CD4-positive, alpha-beta T cell (primary cell): ENCODE results near the gene LRRC45. TPM values are rescaled to one million over a fixed set of nuclear protein-coding genes. Genes with fewer than 3 reads are reported as not detected.

ENCODE experiments used
- ATAC-seq: fragments of 200-7000 bp; cut with Tn5 transposase; one replicate; pipeline ENCODE4 v1.10.0; 2022; ENCODE audit warnings: mild to moderate bottlenecking; ENCODE audit not compliant: poor library complexity
- CTCF ChIA-PET: fragments of 350-600 bp; sonication (Branson Sonifier 250); formaldehyde crosslinking; loops from one replicate; lab custom pipeline; 2021; ENCODE audit warnings: antibody characterized with exemption, inconsistent platforms; lab: Charles Lee
- POLR2A ChIA-PET: fragments of 350-600 bp; sonication (Branson Sonifier 250); formaldehyde crosslinking; loops from one replicate; lab custom pipeline; 2021; ENCODE audit warnings: antibody characterized with exemption, inconsistent platforms; lab: Charles Lee
- DNase-seq, 14 experiments: peaks; one replicate each; pipeline ENCODE4 v3.0.0-alpha.2; 2013 to 2020; ENCODE audit warnings: mixed read lengths in 2 of 14
- H3K27ac ChIP-seq, 2 donors: one replicate each; pipeline versions ENCODE4 v1.5.1 to v1.7.0; 2013; ENCODE audit warnings: low read length in 2 of 2, low read depth in 1 of 2, mild to moderate bottlenecking in 1 of 2
- H3K27me3 ChIP-seq, 2 experiments: 1 replicate in 1 of 2; 2 replicates in 1 of 2; pipeline versions ENCODE4 v1.6.1 to v1.7.0; 2013; ENCODE audit warnings: low read length in 2 of 2, control low read depth in 1 of 2, mild to moderate bottlenecking in 1 of 2, moderate library complexity in 1 of 2; ENCODE audit not compliant: insufficient read depth in 2 of 2, control insufficient read depth in 1 of 2
- H3K36me3 ChIP-seq: one replicate; pipeline ENCODE4 v1.6.1; 2013; ENCODE audit warnings: low read length, control low read depth; ENCODE audit not compliant: insufficient read depth
- H3K4me1 ChIP-seq: one replicate; pipeline ENCODE4 v1.6.1; 2013; ENCODE audit warnings: low read length, control low read depth; ENCODE audit not compliant: insufficient read depth
- H3K4me3 ChIP-seq: one replicate; pipeline ENCODE4 v1.5.1; 2013; ENCODE audit warnings: mild to moderate bottlenecking, low read length, moderate library complexity
- H3K9me3 ChIP-seq, 2 experiments: 1 replicate in 1 of 2; 2 replicates in 1 of 2; pipeline versions ENCODE4 v1.6.1 to v1.7.0; 2013; ENCODE audit warnings: low read length in 2 of 2, mild to moderate bottlenecking in 2 of 2, control low read depth in 1 of 2, moderate library complexity in 1 of 2; ENCODE audit not compliant: control insufficient read depth in 1 of 2, insufficient read depth in 1 of 2
- H3K27ac Mint-ChIP-seq: one replicate; pipeline ENCODE4 v1.8.0; 2020; ENCODE audit warnings: mixed read lengths
- H3K27me3 Mint-ChIP-seq: one replicate; pipeline ENCODE4 v1.8.0; 2021; ENCODE audit warnings: mixed read lengths
- H3K36me3 Mint-ChIP-seq: one replicate; pipeline ENCODE4 v1.8.0; 2021; ENCODE audit warnings: low read depth, mixed read lengths
- H3K4me1 Mint-ChIP-seq: one replicate; pipeline ENCODE4 v1.8.0; 2021; ENCODE audit warnings: low read depth, mixed read lengths
- H3K4me3 Mint-ChIP-seq: one replicate; pipeline ENCODE4 v1.8.0; 2020; ENCODE audit warnings: mild to moderate bottlenecking, mixed read lengths
- H3K9me3 Mint-ChIP-seq: one replicate; pipeline ENCODE4 v1.8.0; 2020; ENCODE audit warnings: mixed read lengths
- intact Hi-C, 2 experiments: fragments of 100-400 bp; cut with DNase I in 1 of 2; cut with micrococcal nuclease in 1 of 2; formaldehyde crosslinking; loops; one replicate each; pipeline versions ENCODE4 v1.15.1 to v1.9.0; 2023 to 2025; cut with DNase I, micrococcal nuclease
- total RNA-seq, 174 experiments: library from RNA in 2 of 174; stranded (reverse) in 2 of 174; gene quantifications; one replicate each; pipeline ENCODE4 v1.2.3 and lab custom pipeline; 2021 to 2026
- TF ChIP-seq, protein P1 (sequence below): fragments of 200-600 bp; IDR thresholded peaks from one replicate; pipeline ENCODE4 v1.8.0; 2022; ENCODE audit warnings: antibody characterized with exemption, mild to moderate bottlenecking

The LRRC45 gene
- total RNA-seq, 2 experiments from 2014 or later, result 17.7 to 17.9 TPM

DNA sequence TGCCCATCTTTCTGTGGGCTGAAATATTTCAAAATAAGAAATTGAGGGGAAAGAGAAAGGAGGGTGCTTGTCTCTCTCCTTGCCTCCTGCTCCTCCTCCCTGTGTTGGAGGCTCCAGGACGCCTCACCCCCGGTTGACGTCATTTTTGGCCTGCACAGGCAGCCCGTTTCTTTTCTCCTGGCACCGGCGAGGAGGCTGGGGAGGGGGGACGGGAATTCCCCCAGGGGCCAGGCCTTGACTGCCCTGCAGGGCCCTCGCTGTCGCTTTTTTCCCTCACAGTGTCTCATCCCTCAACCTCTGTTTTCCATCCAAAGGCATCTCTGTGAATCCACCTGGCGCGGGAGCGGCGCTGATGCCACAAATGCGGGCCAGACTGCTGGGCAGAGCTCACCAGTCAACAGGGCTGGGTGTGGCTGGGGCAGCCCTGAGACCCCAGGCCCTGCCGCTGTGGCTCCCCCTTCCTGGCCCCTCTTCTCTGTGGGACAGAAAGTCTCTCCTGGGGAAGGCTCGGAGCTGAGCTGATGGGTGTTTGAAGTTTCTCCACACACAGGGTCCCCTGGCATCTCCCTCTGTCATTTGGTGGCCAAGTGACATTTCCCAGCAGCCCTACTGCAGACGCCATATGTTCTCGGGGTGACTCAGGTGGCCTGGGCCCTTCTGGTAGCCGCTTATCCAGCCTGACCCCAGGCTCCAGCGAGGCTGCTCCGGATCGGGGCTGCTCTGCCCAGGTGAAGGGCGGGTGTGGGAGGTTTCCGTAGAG lies 16.5 kb upstream of the LRRC45 start:
- Mint-ChIP-seq H3K27me3 (no peaks in the 10 kb centered on the region), H3K4me1 (no peaks in the 10 kb centered on the region), H3K4me3 (no peak overlapping the region), H3K36me3 (no peaks in the 10 kb centered on the region), H3K27ac (no peak overlapping the region), H3K9me3 (no peaks in the 10 kb centered on the region)
- DNase-seq (no peak), ATAC-seq (no peak)
- H3K9me3 ChIP-seq, result no peaks in the 10 kb centered on the region
- ChIA-PET CTCF (no interaction called here), POLR2A (no interaction called here)
- no peaks in the 10 kb centered on the region for H3K4me1 ChIP-seq
- intact Hi-C loops, result no loop called here
- H3K27me3 ChIP-seq, result no peaks in the 10 kb centered on the region
- no peak overlapping the region for H3K27ac ChIP-seq
- TF ChIP-seq, protein P1, sequence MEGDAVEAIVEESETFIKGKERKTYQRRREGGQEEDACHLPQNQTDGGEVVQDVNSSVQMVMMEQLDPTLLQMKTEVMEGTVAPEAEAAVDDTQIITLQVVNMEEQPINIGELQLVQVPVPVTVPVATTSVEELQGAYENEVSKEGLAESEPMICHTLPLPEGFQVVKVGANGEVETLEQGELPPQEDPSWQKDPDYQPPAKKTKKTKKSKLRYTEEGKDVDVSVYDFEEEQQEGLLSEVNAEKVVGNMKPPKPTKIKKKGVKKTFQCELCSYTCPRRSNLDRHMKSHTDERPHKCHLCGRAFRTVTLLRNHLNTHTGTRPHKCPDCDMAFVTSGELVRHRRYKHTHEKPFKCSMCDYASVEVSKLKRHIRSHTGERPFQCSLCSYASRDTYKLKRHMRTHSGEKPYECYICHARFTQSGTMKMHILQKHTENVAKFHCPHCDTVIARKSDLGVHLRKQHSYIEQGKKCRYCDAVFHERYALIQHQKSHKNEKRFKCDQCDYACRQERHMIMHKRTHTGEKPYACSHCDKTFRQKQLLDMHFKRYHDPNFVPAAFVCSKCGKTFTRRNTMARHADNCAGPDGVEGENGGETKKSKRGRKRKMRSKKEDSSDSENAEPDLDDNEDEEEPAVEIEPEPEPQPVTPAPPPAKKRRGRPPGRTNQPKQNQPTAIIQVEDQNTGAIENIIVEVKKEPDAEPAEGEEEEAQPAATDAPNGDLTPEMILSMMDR, result no peak
- no peaks in the 10 kb centered on the region for H3K36me3 ChIP-seq
- no peak overlapping the region for H3K4me3 ChIP-seq

DNA sequence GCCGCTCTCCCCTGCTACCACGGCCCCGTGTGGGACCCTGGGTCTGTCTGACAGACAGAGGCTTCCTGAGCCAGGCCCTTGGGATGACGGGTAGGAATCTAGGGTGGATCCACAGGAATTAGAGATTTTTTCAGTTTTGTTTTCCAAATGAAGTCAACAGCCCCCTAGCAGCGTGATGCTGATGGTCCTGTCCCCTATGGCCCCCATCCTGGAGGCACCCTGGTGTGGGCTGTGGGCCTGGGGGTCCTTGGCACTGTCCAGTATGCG lies 15.9 kb upstream of the LRRC45 start:
- CTCF ChIA-PET, result no interaction called here
- no peak overlapping the region for H3K27ac ChIP-seq
- TF ChIP-seq, protein P1, result no peak
- H3K27me3 Mint-ChIP-seq, result no peaks in the 10 kb centered on the region
- DNase-seq, result no peak
- H3K36me3 Mint-ChIP-seq, result no peaks in the 10 kb centered on the region
- no peak for ATAC-seq
- no peaks in the 10 kb centered on the region for H3K4me1 ChIP-seq
- no peak overlapping the region for H3K4me3 Mint-ChIP-seq
- H3K9me3 ChIP-seq, result no peaks in the 10 kb centered on the region
- H3K9me3 Mint-ChIP-seq, result no peaks in the 10 kb centered on the region
- H3K27ac Mint-ChIP-seq, result no peak overlapping the region
- H3K4me3 ChIP-seq, result no peak overlapping the region
- no peaks in the 10 kb centered on the region for H3K36me3 ChIP-seq
- intact Hi-C loops, result no loop called here
- no peaks in the 10 kb centered on the region for H3K4me1 Mint-ChIP-seq
- H3K27me3 ChIP-seq, result no peaks in the 10 kb centered on the region
- POLR2A ChIA-PET, result no interaction called here

DNA sequence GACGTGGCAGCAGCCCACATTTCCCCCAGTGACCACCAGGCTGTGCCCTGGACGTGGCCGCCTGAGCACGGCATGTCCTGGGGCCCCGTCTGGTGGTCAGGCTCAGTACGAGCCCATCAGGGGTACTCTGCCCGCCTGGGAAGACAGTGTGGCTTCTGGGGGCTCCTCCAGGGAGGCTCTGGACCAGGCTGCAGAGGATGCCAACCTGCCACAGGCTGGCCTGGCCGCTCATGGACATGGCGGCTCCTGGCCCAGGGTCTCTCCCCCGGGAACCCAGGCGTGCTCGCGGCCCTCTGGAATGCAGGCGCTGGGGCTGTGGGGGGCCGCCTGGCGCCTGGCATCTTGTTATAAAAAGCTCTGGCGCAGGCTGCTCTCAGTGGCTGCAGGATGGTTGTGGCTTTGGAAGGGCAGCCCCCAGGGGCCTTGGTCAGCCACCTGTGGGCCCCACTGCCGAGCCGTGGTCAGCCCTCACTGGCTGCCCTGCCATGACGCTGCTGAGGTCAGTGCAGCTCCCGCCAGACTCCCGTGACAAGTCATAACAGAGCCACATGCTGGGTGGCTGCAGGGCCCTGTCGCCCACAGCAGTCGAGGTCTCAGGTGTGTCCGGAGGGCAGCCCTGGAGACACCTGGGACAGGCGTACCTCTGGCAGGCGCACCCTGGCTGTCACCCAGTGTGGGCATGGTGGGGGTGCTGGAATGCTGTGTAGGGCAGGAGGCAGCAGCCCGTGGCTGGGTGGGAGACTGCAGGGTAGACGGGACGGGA lies 15.4 kb upstream of the LRRC45 start:
- intact Hi-C loops, result no loop called here
- Mint-ChIP-seq H3K9me3 (no peaks in the 10 kb centered on the region), H3K27ac (no peak overlapping the region), H3K36me3 (no peaks in the 10 kb centered on the region), H3K4me1 (no peaks in the 10 kb centered on the region), H3K4me3 (no peak overlapping the region), H3K27me3 (no peaks in the 10 kb centered on the region)
- H3K27ac ChIP-seq, result no peak overlapping the region
- no peak overlapping the region for H3K4me3 ChIP-seq
- DNase-seq (no peak), ATAC-seq (no peak)
- ChIA-PET POLR2A (no interaction called here), CTCF (no interaction called here)
- TF ChIP-seq, protein P1, result no peak
- H3K4me1 ChIP-seq, result no peaks in the 10 kb centered on the region
- H3K36me3 ChIP-seq, result no peaks in the 10 kb centered on the region
- H3K9me3 ChIP-seq, result no peaks in the 10 kb centered on the region
- no peaks in the 10 kb centered on the region for H3K27me3 ChIP-seq
